Muscle layer of colon (tissue), 2 donors: ENCODE results near the gene C1QTNF2.
A peak's percentile ranks its signal among the peaks of the same experiment; 100 is the strongest.

Experiments
- H3K27ac ChIP-seq: one replicate; pipeline ENCODE4 v1.7.0; 2013; ENCODE audit warnings: low read depth, mild to moderate bottlenecking, low read length, moderate library complexity
- H3K27me3 ChIP-seq, 2 donors: one replicate each; pipeline ENCODE4 v1.7.0; 2013; ENCODE audit warnings: low read length in 2 of 2, mild to moderate bottlenecking in 2 of 2; ENCODE audit not compliant: insufficient read depth in 2 of 2, control insufficient read depth in 1 of 2
- H3K36me3 ChIP-seq: one replicate; pipeline ENCODE4 v1.7.0; 2013; ENCODE audit warnings: mild to moderate bottlenecking, low read length; ENCODE audit not compliant: insufficient read depth
- H3K4me1 ChIP-seq: one replicate; pipeline ENCODE4 v1.7.0; 2013; ENCODE audit warnings: mild to moderate bottlenecking, low read length; ENCODE audit not compliant: insufficient read depth
- H3K4me3 ChIP-seq, 2 donors: one replicate each; pipeline ENCODE4 v1.7.0; 2013; ENCODE audit warnings: low read length in 2 of 2, low read depth in 1 of 2, mild to moderate bottlenecking in 1 of 2, moderate library complexity in 1 of 2
- H3K9ac ChIP-seq: one replicate; pipeline ENCODE4 v1.7.0; 2013; ENCODE audit warnings: low read length
- H3K9me3 ChIP-seq: one replicate; pipeline ENCODE4 v1.7.0; 2013; ENCODE audit warnings: mild to moderate bottlenecking, low read length
- donor health status: abdominal sarcoma.
- donor health status: Adenocarcinoma of cecum.

C1QTNF2 gene

DNA sequence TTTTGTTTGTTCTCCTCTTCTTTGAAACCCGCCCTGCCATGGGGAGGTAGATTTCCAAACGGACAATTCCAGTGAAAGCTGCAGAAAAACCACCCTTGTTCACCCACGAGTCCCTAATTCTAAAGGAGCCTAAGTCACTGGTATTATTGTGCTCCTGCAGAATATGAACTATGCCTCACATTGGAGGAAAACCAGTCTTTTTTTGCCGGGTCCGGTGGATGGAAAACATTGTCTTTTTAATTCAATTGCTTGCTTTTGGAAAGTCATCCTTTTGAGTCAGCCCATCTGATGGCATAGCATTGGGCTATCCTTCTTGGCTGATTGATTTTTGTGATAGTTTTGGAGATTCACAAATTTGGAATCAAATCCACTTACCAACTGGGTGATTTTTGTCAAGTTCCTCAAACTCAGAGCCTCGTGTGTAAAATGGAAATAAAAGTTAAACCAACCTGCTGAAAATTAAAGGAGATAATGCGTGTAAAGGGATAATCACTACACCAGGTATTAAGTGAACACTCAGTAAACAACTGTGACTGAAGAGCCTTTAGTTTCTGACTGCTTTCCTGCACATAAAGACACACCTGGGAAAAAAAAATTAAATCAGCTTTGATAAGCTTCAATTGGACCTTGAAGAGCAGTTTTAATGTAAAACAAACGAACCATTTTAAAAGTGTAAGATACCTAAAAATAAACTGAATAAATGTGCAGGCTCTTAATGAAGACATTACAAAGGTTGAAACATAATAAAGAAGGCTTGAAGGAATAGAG is 57.3 kb downstream of the C1QTNF2 start:
- Histone ChIP-seq H3K36me3 (no peaks in the 10 kb centered on the region), H3K9ac (no peak overlapping the region), H3K9me3 (no peaks in the 10 kb centered on the region), H3K4me3 (peak overlapping the region in 1 of 2 donors; percentile 45), H3K27me3 (peaks cover 0 to 10% of the 10 kb centered on the region in 2 donors), H3K4me1 (peaks cover 4% of the 10 kb centered on the region), H3K27ac (no peak overlapping the region)

DNA sequence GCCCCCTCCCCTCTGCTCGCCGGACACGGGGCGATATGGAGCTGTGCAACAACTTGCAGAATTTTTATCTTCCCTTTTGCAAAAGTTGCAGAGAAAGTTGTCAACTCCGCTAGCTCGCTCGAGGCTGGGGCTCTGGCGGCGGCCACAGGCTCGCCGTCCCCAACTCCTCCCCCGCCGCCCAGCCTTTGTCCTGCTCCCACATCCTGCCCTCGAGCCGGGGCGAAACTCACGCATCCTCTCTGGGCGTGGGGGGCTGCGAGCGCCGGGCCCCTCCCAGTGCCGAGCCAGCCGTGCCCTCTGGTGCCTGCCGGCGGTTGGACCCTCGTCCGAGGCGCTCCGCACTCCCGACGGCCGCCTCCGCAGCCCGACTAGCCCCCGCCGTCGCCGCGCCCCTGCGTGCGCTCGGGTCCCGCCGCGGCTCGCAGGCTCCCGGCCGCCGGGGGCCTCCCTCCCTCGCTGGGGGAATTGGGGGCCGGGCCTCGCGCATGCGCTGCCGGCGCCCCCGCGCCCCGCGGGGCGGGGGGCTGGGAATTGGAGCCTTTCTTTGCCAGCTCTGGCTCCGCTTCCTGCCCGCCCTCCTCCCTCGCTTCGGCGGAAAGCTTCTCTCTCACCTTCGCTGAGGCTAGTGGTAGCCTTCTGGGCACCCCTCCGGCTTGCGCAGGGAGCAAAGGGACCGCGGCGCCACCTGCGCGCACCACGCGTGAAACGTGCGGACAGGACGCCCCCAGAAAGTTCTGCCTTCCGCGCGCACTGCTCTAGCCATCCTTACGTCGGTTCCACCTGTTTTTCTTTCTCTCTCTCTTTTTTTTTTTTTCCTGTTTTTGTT is 58.1 kb downstream of the C1QTNF2 start, which contains the start of gene CCNJL:
CCNJL (minus strand) TSS at position 431 of the 826 bp plus-strand sequence. CDS start 641 bp downstream, outside the sequence.
- Histone ChIP-seq H3K4me1 (peaks cover 4% of the 10 kb centered on the region), H3K27ac (no peak within 1 kb of the TSS), H3K9ac (no peak within 1 kb of the TSS), H3K27me3 (peaks cover 0 to 10% of the 10 kb centered on the region in 2 donors), H3K4me3 (peak within 1 kb of the TSS; percentile 41 to 45), H3K36me3 (no peaks in the 10 kb centered on the region), H3K9me3 (no peaks in the 10 kb centered on the region)

DNA sequence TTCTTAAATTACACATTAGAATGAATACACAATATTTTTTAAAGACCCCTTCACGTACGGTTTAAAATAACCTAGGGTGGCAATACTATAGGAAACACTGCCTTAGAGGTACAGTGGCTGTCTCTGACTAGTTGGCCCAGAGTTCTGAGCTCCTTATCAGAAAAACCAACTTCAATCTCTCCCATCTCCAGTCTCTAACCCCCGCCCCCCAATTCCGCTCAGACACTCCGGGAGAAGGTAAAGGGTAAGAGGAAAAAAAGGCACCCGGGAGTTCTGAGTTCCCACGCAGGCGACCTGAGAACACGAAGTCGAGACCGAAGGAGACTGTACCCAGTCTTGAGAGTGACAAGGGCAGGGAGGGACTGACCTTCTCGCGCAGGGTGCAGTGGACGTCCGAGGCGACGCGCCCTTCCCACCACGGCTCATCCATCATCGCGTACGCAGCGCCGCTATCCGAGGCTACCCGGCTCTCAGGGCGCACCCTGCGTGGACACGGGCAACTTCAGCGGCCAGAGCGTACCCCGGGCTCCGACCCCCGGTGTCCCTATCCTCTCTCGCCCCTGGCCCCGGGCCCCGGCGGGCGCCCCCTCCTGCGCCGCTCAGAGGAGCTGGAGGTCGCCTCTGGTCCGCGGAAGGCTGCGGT is 58.8 kb downstream of the C1QTNF2 start:
- peaks cover 0 to 10% of the 10 kb centered on the region in 2 donors for H3K27me3 ChIP-seq
- H3K4me3 ChIP-seq = peak overlapping the region; percentile 41 to 45
- no peak overlapping the region for H3K9ac ChIP-seq
- H3K36me3 ChIP-seq = no peaks in the 10 kb centered on the region
- peaks cover 4% of the 10 kb centered on the region for H3K4me1 ChIP-seq
- H3K9me3 ChIP-seq = no peaks in the 10 kb centered on the region
- no peak overlapping the region for H3K27ac ChIP-seq

DNA sequence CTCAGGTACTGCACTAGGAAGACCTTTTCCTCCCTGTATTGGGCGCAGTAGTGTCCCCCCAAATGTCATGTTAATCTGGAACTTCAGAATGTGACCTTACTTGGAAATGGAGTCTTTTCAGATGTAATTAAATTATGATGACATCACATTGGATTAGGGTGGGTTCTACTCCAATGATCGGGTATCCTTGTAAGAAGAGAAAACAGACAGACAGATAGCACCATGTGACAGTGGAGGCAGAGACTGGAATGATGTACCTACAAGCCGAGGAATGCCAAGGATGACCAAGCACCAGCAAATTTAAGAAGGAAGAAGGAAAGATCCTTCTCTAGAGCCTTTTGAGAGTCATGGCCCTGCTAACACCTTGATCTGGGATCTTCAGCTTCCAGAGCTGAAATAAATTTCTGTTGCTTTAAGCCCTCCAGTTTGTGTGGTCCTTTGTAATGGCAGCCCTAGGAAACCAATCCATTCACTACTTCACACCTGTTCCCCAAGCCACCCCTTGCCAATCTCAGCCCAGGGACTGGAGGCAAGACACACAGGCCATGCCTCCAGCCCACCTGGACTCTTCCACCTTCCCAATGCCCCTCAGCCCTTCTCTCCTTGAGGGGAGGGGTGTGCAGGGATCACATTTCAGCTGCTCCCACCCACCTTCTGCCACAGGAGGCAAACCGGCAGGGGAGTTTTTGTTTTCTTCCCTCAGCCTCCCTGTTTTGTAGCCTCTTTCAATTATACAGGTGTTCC is 59.7 kb downstream of the C1QTNF2 start:
- H3K9me3 ChIP-seq = no peaks in the 10 kb centered on the region
- no peaks in the 10 kb centered on the region for H3K36me3 ChIP-seq
- H3K27ac ChIP-seq = no peak overlapping the region
- H3K4me1 ChIP-seq = peaks cover 4% of the 10 kb centered on the region
- H3K27me3 ChIP-seq = peaks cover 0 to 10% of the 10 kb centered on the region in 2 donors
- H3K4me3 ChIP-seq = no peak overlapping the region
- no peak overlapping the region for H3K9ac ChIP-seq

DNA sequence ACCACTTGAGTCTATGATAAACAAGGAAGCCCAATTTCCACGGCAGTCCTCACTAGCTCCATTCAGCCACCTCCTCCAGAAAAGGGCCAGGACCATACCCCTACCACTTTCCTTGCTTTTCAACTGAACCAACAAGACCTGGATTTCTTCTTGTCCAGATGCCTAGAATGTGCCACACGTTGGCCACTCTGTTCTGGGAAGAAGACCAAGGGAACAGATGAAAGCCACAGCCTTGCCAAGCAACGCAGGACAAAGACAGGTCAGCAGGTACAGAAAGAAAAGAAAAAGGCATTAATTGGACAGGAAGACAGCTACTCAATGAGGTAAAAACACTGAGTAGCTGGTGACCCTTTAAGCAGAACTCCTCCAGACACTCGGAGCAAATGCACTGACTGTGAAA is 60.3 kb downstream of the C1QTNF2 start:
- no peak overlapping the region for H3K4me3 ChIP-seq
- peaks cover 0 to 10% of the 10 kb centered on the region in 2 donors for H3K27me3 ChIP-seq
- H3K36me3 ChIP-seq = no peaks in the 10 kb centered on the region
- peaks cover 4% of the 10 kb centered on the region for H3K4me1 ChIP-seq
- no peak overlapping the region for H3K9ac ChIP-seq
- H3K27ac ChIP-seq = no peak overlapping the region
- H3K9me3 ChIP-seq = no peaks in the 10 kb centered on the region

DNA sequence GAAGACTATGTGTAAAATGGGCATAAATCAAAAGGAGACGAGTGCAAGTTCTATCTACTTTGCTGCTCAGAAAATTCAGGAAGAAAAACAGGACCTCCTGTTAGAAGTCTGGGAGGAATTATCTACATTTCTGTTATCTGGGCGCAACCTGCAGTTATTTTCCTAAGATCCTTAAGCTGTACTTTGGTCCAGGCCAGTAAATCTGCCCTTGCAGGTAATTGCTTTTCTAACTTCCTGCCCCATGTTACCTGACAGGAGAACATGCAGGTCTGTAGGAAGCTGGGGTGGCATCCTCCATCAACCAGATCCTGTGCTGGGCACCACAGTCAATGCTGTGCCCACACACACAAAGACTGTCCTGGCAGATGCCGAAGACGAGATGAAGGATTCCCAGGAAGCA is 63.7 kb downstream of the C1QTNF2 start:
- Histone ChIP-seq H3K27me3 (peaks cover 0 to 4% of the 10 kb centered on the region in 2 donors), H3K36me3 (no peaks in the 10 kb centered on the region), H3K4me3 (no peak overlapping the region), H3K9ac (no peak overlapping the region), H3K27ac (no peak overlapping the region), H3K4me1 (no peaks in the 10 kb centered on the region), H3K9me3 (no peaks in the 10 kb centered on the region)

DNA sequence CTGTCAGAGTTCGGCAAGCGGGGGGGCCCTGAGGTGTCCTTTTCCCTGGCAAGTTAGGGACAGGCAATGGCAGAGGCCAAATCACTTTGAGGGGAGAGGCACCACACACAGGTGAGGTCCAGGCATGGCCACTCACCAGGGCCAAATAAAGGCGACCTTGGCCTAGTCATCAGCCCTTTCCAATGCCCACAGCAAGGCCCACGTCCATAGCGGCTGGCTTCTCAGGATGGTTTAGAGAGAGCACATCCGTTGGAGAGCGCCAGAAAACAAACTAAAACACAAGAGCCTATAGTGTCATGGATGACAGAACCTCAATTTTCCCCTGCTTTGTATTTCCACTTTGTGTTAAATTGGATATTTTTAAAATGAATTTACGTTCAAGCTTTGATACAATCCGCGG is 65.1 kb downstream of the C1QTNF2 start:
- Histone ChIP-seq H3K9me3 (no peaks in the 10 kb centered on the region), H3K27me3 (no peaks in the 10 kb centered on the region), H3K4me3 (no peak overlapping the region), H3K27ac (no peak overlapping the region), H3K36me3 (no peaks in the 10 kb centered on the region), H3K4me1 (no peaks in the 10 kb centered on the region), H3K9ac (no peak overlapping the region)

DNA sequence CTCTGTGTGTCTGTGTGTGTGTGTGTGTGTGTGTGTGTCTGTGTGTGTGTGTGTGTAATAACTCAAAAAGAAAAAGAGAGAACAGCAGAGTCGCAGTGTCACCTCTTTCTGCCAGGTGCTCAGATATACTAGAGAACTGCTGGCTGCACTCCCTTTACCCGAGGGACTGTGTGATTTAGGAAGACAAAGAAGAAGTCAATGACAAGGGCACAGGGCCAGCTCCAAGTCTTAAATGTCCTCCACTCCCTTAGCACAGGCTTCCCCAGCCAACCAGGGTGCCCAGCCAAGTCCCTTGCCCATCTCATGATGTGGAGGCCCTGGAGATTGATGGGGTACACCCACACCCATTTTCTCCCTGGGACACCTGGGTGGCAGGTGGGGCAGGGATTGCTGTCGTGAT is 66.7 kb downstream of the C1QTNF2 start:
- Histone ChIP-seq H3K9me3 (no peaks in the 10 kb centered on the region), H3K27ac (no peak overlapping the region), H3K4me3 (no peak overlapping the region), H3K36me3 (no peaks in the 10 kb centered on the region), H3K9ac (no peak overlapping the region), H3K4me1 (no peaks in the 10 kb centered on the region), H3K27me3 (no peaks in the 10 kb centered on the region)

DNA sequence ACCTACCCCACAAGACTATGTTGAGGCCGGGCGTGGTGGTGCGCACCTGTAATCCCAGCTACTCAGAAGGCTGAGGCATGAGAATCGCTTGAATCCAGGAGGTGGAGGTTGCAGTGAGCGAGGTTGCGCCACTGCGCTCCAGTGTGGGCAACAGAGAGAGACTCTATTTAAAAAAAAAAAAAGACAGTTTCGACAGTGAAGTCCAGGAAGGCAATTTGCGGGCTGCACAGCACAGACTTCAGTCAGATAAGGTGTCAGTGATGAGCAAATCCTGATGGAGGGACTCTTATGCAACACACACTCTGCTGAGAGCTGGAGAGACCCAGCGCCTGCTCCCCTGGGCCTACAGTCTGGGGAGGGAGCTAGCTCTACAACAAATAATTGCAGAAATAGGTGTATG is 72.2 kb downstream of the C1QTNF2 start:
- Histone ChIP-seq H3K9me3 (no peaks in the 10 kb centered on the region), H3K27ac (no peak overlapping the region), H3K36me3 (no peaks in the 10 kb centered on the region), H3K27me3 (no peaks in the 10 kb centered on the region), H3K9ac (no peak overlapping the region), H3K4me1 (no peaks in the 10 kb centered on the region), H3K4me3 (no peak overlapping the region)

DNA sequence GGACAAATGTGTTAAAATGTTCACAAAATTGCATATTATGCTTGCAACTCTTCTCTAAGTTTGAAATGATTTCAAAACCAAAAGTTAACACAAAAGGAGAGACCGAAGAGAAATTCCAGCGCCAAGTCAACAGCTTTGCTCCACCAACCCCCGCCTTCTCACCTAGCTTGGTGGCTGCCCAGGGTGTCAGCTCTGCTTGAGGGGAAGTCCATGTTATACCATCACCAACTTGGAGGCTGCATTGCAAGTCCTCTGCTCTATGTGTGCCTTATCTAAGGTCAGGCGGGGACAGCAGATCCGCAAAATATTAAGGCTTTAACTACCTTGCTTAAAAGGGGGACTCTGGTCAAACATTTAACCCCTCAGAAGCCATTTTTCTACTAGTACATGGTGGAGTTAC is 72.7 kb downstream of the C1QTNF2 start:
- H3K36me3 ChIP-seq = no peaks in the 10 kb centered on the region
- H3K9me3 ChIP-seq = no peaks in the 10 kb centered on the region
- H3K4me1 ChIP-seq = no peaks in the 10 kb centered on the region
- H3K27ac ChIP-seq = no peak overlapping the region
- no peaks in the 10 kb centered on the region for H3K27me3 ChIP-seq
- H3K4me3 ChIP-seq = no peak overlapping the region
- H3K9ac ChIP-seq = no peak overlapping the region
